GM12878 (cell line): ENCODE measurements around the gene NSL1. TPM values are rescaled to one million over a fixed set of nuclear protein-coding genes. Genes with fewer than 3 reads are reported as not detected.

Experiments
- BHLHE40 ChIP-seq, 2 experiments: fragments of 450-650 bp in 1 of 2; IDR thresholded peaks; 2 replicates each; pipeline ENCODE4 v1.6.1; 2011 to 2017; ENCODE audit warnings: low read depth in 2 of 2, borderline replicate concordance in 1 of 2, improper control_type of control experiment in 1 of 2, low read length in 1 of 2, mild to moderate bottlenecking in 1 of 2
- CEBPB ChIP-seq, 2 experiments: fragments of 150-350 bp in 1 of 2; IDR thresholded peaks; 2 replicates each; pipeline ENCODE4 v1.6.1; 2012 to 2014; ENCODE audit warnings: low read depth in 2 of 2, low read length in 2 of 2, borderline replicate concordance in 1 of 2, inconsistent platforms in 1 of 2
- KLF5 ChIP-seq: fragments of 450-650 bp; IDR thresholded peaks from 2 replicates; pipeline ENCODE4 v1.6.1; 2014; ENCODE audit warnings: mild to moderate bottlenecking; ENCODE audit not compliant: partially characterized antibody
- MTA3 ChIP-seq: IDR thresholded peaks from 2 replicates; pipeline ENCODE4 v1.6.1; 2012; ENCODE audit warnings: low read length, inconsistent platforms, borderline replicate concordance
- NKRF ChIP-seq: fragments of 450-650 bp; conservative IDR thresholded peaks from 2 replicates; pipeline ENCODE4 v1.6.1; 2017; ENCODE audit warnings: mild to moderate bottlenecking, moderate library complexity
- PKNOX1 ChIP-seq: fragments of 450-650 bp; IDR thresholded peaks from 2 replicates; pipeline ENCODE4 v1.6.1; 2016; ENCODE audit warnings: mild to moderate bottlenecking
- SMAD1 ChIP-seq: fragments of 450-650 bp; IDR thresholded peaks from 2 replicates; pipeline ENCODE4 v1.6.1; 2018; ENCODE audit warnings: mild to moderate bottlenecking, low read depth; ENCODE audit not compliant: partially characterized antibody
- SPI1 ChIP-seq: IDR thresholded peaks from 2 replicates; pipeline ENCODE4 v1.6.1; 2011; ENCODE audit warnings: low read depth, mild to moderate bottlenecking, low read length, moderate library complexity, borderline replicate concordance; ENCODE audit not compliant: insufficient read depth
- YY1 ChIP-seq: IDR thresholded peaks from 2 replicates; pipeline ENCODE4 v1.6.1; 2011; ENCODE audit warnings: low read depth, mild to moderate bottlenecking, low read length
- ZNF687 ChIP-seq: fragments of 450-650 bp; IDR thresholded peaks from 2 replicates; pipeline ENCODE4 v1.6.1; 2017; ENCODE audit warnings: mild to moderate bottlenecking, moderate library complexity
- polyA plus RNA-seq, 11 experiments: library from polyadenylated mRNA; depleted of rRNA in 4 of 11; unstranded in 6 of 11; stranded (reverse) in 5 of 11; fragments of >200 nt; fragmentation: Nextera tagmentation in 4 of 11; fragmentation: Illumina TruSeq in 1 of 11; extraction: Ambion mirVana in 4 of 11; extraction: Trizol in 1 of 11; gene quantifications; 1 replicate in 1 of 11; 2 replicates in 10 of 11; pipeline versions ENCODE4 v1.2.1 to v1.2.3, GENCODE V29; 2011 to 2016; ENCODE audit warnings: inconsistent platforms in 2 of 11, missing spikeins in 2 of 11, low read depth in 1 of 11
- total RNA-seq, 4 experiments: library from RNA; depleted of rRNA in 3 of 4; stranded (reverse); fragments of >200 nt in 3 of 4; fragmentation: Illumina TruSeq in 1 of 4; extraction: Trizol in 1 of 4; gene quantifications; 2 replicates each; pipeline versions ENCODE4 v1.2.1 to v1.2.3, GENCODE V29; 2013 to 2021
- TF ChIP-seq, protein P1 (sequence below): fragments of 450-650 bp; IDR thresholded peaks from 2 replicates; pipeline ENCODE4 v1.6.1; 2016; ENCODE audit warnings: mild to moderate bottlenecking, moderate library complexity, borderline replicate concordance

The NSL1 gene
- total and polyA plus RNA-seq, 10 of the 15 experiments (the other 5 are each of a cell fraction or from before 2014, with no cell fraction given) = 36.7 to 74.2 (median 46.4) TPM

DNA sequence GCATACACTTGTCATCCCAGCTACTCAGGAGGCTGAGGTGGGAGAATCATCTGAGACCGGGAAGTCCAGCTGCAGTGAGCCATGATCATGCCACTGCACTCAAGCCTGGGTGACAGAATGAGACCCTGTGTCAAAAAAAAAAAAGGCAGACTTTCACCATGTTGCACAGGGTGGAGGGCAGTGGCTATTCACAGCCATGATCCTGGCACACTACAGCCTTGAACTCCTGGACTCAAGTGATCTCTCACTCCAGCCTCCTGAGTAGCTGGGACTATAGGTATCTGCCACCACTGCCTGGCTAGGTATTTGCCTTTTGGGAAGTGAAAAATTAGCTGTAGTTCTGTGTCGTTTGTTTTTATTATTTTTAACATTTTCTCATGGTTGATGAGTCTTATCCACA is 36.8 kb upstream of the NSL1 start (continued):
- no peak for TF ChIP-seq NKRF
- TF ChIP-seq SMAD1 = no peak
- no peak for TF ChIP-seq MTA3
- no peak for TF ChIP-seq BHLHE40 (IDR thresholded peaks at IDR 0.05; ENCODE audit: borderline replicate concordance in 1 of 2, low read depth in 2 of 2, low read length in 1 of 2)
- no peak for TF ChIP-seq KLF5
- TF ChIP-seq, protein P1, sequence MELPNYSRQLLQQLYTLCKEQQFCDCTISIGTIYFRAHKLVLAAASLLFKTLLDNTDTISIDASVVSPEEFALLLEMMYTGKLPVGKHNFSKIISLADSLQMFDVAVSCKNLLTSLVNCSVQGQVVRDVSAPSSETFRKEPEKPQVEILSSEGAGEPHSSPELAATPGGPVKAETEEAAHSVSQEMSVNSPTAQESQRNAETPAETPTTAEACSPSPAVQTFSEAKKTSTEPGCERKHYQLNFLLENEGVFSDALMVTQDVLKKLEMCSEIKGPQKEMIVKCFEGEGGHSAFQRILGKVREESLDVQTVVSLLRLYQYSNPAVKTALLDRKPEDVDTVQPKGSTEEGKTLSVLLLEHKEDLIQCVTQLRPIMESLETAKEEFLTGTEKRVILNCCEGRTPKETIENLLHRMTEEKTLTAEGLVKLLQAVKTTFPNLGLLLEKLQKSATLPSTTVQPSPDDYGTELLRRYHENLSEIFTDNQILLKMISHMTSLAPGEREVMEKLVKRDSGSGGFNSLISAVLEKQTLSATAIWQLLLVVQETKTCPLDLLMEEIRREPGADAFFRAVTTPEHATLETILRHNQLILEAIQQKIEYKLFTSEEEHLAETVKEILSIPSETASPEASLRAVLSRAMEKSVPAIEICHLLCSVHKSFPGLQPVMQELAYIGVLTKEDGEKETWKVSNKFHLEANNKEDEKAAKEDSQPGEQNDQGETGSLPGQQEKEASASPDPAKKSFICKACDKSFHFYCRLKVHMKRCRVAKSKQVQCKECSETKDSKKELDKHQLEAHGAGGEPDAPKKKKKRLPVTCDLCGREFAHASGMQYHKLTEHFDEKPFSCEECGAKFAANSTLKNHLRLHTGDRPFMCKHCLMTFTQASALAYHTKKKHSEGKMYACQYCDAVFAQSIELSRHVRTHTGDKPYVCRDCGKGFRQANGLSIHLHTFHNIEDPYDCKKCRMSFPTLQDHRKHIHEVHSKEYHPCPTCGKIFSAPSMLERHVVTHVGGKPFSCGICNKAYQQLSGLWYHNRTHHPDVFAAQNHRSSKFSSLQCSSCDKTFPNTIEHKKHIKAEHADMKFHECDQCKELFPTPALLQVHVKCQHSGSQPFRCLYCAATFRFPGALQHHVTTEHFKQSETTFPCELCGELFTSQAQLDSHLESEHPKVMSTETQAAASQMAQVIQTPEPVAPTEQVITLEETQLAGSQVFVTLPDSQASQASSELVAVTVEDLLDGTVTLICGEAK = no peak
- TF ChIP-seq ZNF687 = no peak
- no peak for TF ChIP-seq PKNOX1
- TF ChIP-seq CEBPB (IDR thresholded peaks at IDR 0.05; ENCODE audit: borderline replicate concordance in 1 of 2, low read depth in 2 of 2, low read length in 2 of 2) = no peak
- TF ChIP-seq SPI1 = no peak
- no peak for TF ChIP-seq YY1
